A549 (cell line): ENCODE results near the gene GOPC. TPM values are rescaled to one million over a fixed set of nuclear protein-coding genes. Genes with fewer than 3 reads are reported as not detected.

Experiments
- ATAC-seq, 2 experiments: fragments of 200-7000 bp in 1 of 2; fragments of >200 bp in 1 of 2; cut with Nextera tagmentation in 1 of 2; cut with Tn5 transposase in 1 of 2; 3 replicates each; pipeline versions ENCODE4 v1.8.0 to v1.9.1; 2018 to 2020; ENCODE audit warnings: mild to moderate bottlenecking in 1 of 2, moderate library complexity in 1 of 2
- CTCF ChIA-PET: fragments of 300-600 bp; sonication (Branson Sonifier 250); formaldehyde crosslinking; extraction: SDS; loops from one replicate; lab custom pipeline; 2021; ENCODE audit warnings: antibody characterized with exemption, inconsistent platforms; lab: Yijun Ruan, JAX
- POLR2A ChIA-PET: fragments of 350-600 bp; formaldehyde crosslinking; extraction: SDS; loops from one replicate; lab custom pipeline; 2021; ENCODE audit warnings: antibody characterized with exemption, inconsistent platforms; lab: Yijun Ruan, JAX
- DNase-seq, 2 experiments: peaks; one replicate each; pipeline versions ENCODE4 v3.0.0 to v3.0.0-alpha.2; 2011 to 2016; ENCODE audit warnings: low read depth in 1 of 2, low spot score in 1 of 2
- FAIRE-seq: peaks from 2 replicates; lab custom pipeline; 2011; peaks lifted over from hg19 to GRCh38; lab: Jason Lieb, UNC
- H3K27ac ChIP-seq, 2 experiments: fragments of >200 bp; sonication (Bioruptor Twin); formaldehyde crosslinking; 3 replicates each; pipeline ENCODE4 v1.5.1; 2016 to 2017
- H3K4me1 ChIP-seq: fragments of >200 bp; sonication (Bioruptor Twin); formaldehyde crosslinking; 3 replicates; pipeline ENCODE4 v1.6.1; 2016
- H3K4me2 ChIP-seq: fragments of >200 bp; sonication (Bioruptor Twin); formaldehyde crosslinking; 3 replicates; pipeline ENCODE4 v1.6.1; 2016
- H3K4me3 ChIP-seq: fragments of >200 bp; sonication (Bioruptor Twin); formaldehyde crosslinking; 3 replicates; pipeline ENCODE4 v1.5.1; 2016
- H3K9me3 ChIP-seq: fragments of >200 bp; sonication (Bioruptor Twin); formaldehyde crosslinking; 3 replicates; pipeline ENCODE4 v1.6.1; 2016
- ATOH8 ChIP-seq: fragments of 250-450 bp; sonication (Bioruptor Pico); IDR thresholded peaks from 2 replicates; pipeline ENCODE4 v1.5.0; 2020; ENCODE audit warnings: low read depth, mild to moderate bottlenecking, moderate library complexity
- BCL3 ChIP-seq: fragments of >200 bp; sonication (Bioruptor Twin); formaldehyde crosslinking; IDR thresholded peaks from 3 replicates; pipeline ENCODE4 v1.6.1; 2016
- BHLHE40 ChIP-seq: IDR thresholded peaks from 2 replicates; pipeline ENCODE4 v1.6.1; 2012; ENCODE audit warnings: low read depth, low read length, inconsistent platforms
- CBX2 ChIP-seq: fragments of 200-600 bp; sonication (generic); IDR thresholded peaks from 2 replicates; pipeline ENCODE4 v1.6.1; 2016; ENCODE audit warnings: low read depth, mild to moderate bottlenecking, borderline replicate concordance
- CBX8 ChIP-seq: fragments of 200-600 bp; sonication (generic); IDR thresholded peaks from 2 replicates; pipeline ENCODE4 v1.6.1; 2016
- CEBPB ChIP-seq, 2 experiments: fragments of >200 bp in 1 of 2; sonication (Bioruptor Twin) in 1 of 2; formaldehyde crosslinking in 1 of 2; IDR thresholded peaks; 2 replicates each; pipeline ENCODE4 v1.6.1; 2012 to 2016
- CHD4 ChIP-seq: fragments of 200-600 bp; sonication (generic); IDR thresholded peaks from 2 replicates; pipeline ENCODE4 v1.6.1; 2016; ENCODE audit warnings: antibody characterized with exemption, mild to moderate bottlenecking, borderline replicate concordance
- E2F6 ChIP-seq: IDR thresholded peaks from 2 replicates; pipeline ENCODE4 v1.6.1; 2012; ENCODE audit warnings: low read depth, borderline replicate concordance
- EHF ChIP-seq: fragments of 250-450 bp; sonication (Bioruptor Pico); IDR thresholded peaks from 2 replicates; pipeline ENCODE4 v1.5.0; 2020; ENCODE audit warnings: mild to moderate bottlenecking
- EHMT2 ChIP-seq: fragments of 200-600 bp; sonication (generic); IDR thresholded peaks from 2 replicates; pipeline ENCODE4 v1.6.1; 2016; ENCODE audit warnings: antibody characterized with exemption, low read depth, mild to moderate bottlenecking, moderate library complexity
- FOSB ChIP-seq: fragments of 250-450 bp; sonication (Bioruptor Pico); IDR thresholded peaks from 2 replicates; pipeline ENCODE4 v1.5.0; 2020; ENCODE audit warnings: mild to moderate bottlenecking, moderate library complexity
- FOXS1 ChIP-seq: fragments of 250-450 bp; sonication (Bioruptor Pico); IDR thresholded peaks from 2 replicates; pipeline ENCODE4 v1.5.0; 2020; ENCODE audit warnings: mild to moderate bottlenecking, moderate library complexity
- GATA3 ChIP-seq: IDR thresholded peaks from 2 replicates; pipeline ENCODE4 v1.6.1; 2012; ENCODE audit warnings: borderline replicate concordance
- HDAC2 ChIP-seq: fragments of 200-600 bp; sonication (generic); IDR thresholded peaks from 2 replicates; pipeline ENCODE4 v1.6.1; 2016
- HMGXB4 ChIP-seq: fragments of 250-450 bp; sonication (Bioruptor Pico); IDR thresholded peaks from 2 replicates; pipeline ENCODE4 v1.5.0; 2021; ENCODE audit warnings: mild to moderate bottlenecking, moderate library complexity, borderline replicate concordance
- HOXB13 ChIP-seq: fragments of 250-450 bp; sonication (Bioruptor Pico); IDR thresholded peaks from 2 replicates; pipeline ENCODE4 v1.5.0; 2020; ENCODE audit warnings: low read depth, mild to moderate bottlenecking, moderate library complexity
- HOXB5 ChIP-seq: fragments of 250-450 bp; sonication (Bioruptor Pico); IDR thresholded peaks from 2 replicates; pipeline ENCODE4 v1.5.0; 2020; ENCODE audit warnings: mild to moderate bottlenecking, moderate library complexity
- JUN ChIP-seq, 2 experiments: fragments of >200 bp; sonication (Bioruptor Twin); formaldehyde crosslinking; IDR thresholded peaks; 2 replicates in 1 of 2; 3 replicates in 1 of 2; pipeline ENCODE4 v1.6.1; 2016 to 2017
- JUNB ChIP-seq: fragments of >200 bp; sonication (Bioruptor Twin); formaldehyde crosslinking; IDR thresholded peaks from 2 replicates; pipeline ENCODE4 v1.6.1; 2016
- MAFK ChIP-seq: fragments of 450-650 bp; IDR thresholded peaks from 2 replicates; pipeline ENCODE4 v1.6.1; 2014; ENCODE audit not compliant: partially characterized antibody
- MYC ChIP-seq: IDR thresholded peaks from 2 replicates; pipeline ENCODE4 v1.6.1; 2012; ENCODE audit warnings: mild to moderate bottlenecking, inconsistent platforms, low read length, improper control_type of control experiment, borderline replicate concordance
- NFE2L2 ChIP-seq: fragments of 150-350 bp; conservative IDR thresholded peaks from 2 replicates; pipeline ENCODE4 v1.6.1; 2014; ENCODE audit warnings: low read length
- NPAS2 ChIP-seq: fragments of 250-450 bp; sonication (Bioruptor Pico); IDR thresholded peaks from 2 replicates; pipeline ENCODE4 v1.8.0; 2022; ENCODE audit warnings: mild to moderate bottlenecking, moderate library complexity, borderline replicate concordance
- NR3C1 ChIP-seq: fragments of >200 bp; sonication (Bioruptor Twin); formaldehyde crosslinking; IDR thresholded peaks from 3 replicates; pipeline ENCODE4 v1.6.1; 2017
- POLR2A ChIP-seq: IDR thresholded peaks from 2 replicates; pipeline ENCODE4 v1.6.1; 2012; ENCODE audit warnings: mild to moderate bottlenecking, low read length
- POLR2AphosphoS2 ChIP-seq: conservative IDR thresholded peaks from 2 replicates; pipeline ENCODE4 v1.6.1; 2012; ENCODE audit warnings: low read length, improper control_type of control experiment, inconsistent platforms
- RAD21 ChIP-seq, 2 experiments: fragments of >200 bp in 1 of 2; sonication (Bioruptor Twin) in 1 of 2; formaldehyde crosslinking in 1 of 2; IDR thresholded peaks in 1 of 2; conservative IDR thresholded peaks in 1 of 2; 2 replicates in 1 of 2; 3 replicates in 1 of 2; pipeline ENCODE4 v1.6.1; 2012 to 2018; ENCODE audit warnings: inconsistent platforms in 1 of 2
- RCOR1 ChIP-seq: fragments of 150-350 bp; IDR thresholded peaks from 2 replicates; pipeline ENCODE4 v1.6.1; 2014; ENCODE audit warnings: antibody characterized with exemption, low read length, low read depth
- RNF2 ChIP-seq: fragments of 200-600 bp; sonication (generic); IDR thresholded peaks from 2 replicates; pipeline ENCODE4 v1.6.1; 2016; ENCODE audit warnings: low read depth, mild to moderate bottlenecking, antibody characterized with exemption, moderate library complexity, borderline replicate concordance
- SMC3 ChIP-seq: fragments of >200 bp; sonication (Bioruptor Twin); formaldehyde crosslinking; IDR thresholded peaks from 3 replicates; pipeline ENCODE4 v1.6.1; 2018; ENCODE audit warnings: inconsistent platforms
- SREBF2 ChIP-seq: fragments of 450-650 bp; IDR thresholded peaks from 2 replicates; pipeline ENCODE4 v1.6.1; 2014; ENCODE audit warnings: mild to moderate bottlenecking, moderate library complexity
- TP53 ChIP-seq: fragments of 250-450 bp; sonication (Bioruptor Pico); IDR thresholded peaks from 2 replicates; pipeline ENCODE4 v1.5.0; 2021; ENCODE audit warnings: mild to moderate bottlenecking, moderate library complexity
- USF2 ChIP-seq: fragments of 450-650 bp; IDR thresholded peaks from 2 replicates; pipeline ENCODE4 v1.6.1; 2014; ENCODE audit warnings: antibody characterized with exemption
- ZSCAN20 ChIP-seq: fragments of 250-450 bp; sonication (Bioruptor Pico); IDR thresholded peaks from 2 replicates; pipeline ENCODE4 v1.8.0; 2022; ENCODE audit warnings: mild to moderate bottlenecking, moderate library complexity
- WGBS: methylation state at CpG from one replicate; pipeline ENCODE4 v1.1.6; 2017; ENCODE audit errors: missing lambda C conversion rate; 5-methylcytosine and 5-hydroxymethylcytosine counted together
- polyA plus RNA-seq, 4 experiments: library from polyadenylated mRNA; depleted of rRNA in 3 of 4; stranded (reverse); fragments of >200 nt; fragmentation: RNase III in 1 of 4; extraction: RNeasy Plus Mini Kit Qiagen cat#74134 plus additional on column Dnase treatment in 1 of 4; gene quantifications; 2 replicates in 3 of 4; 3 replicates in 1 of 4; pipeline ENCODE4 v1.2.3, GENCODE V29; 2011 to 2017

Gene GOPC
- polyA plus RNA-seq, 2 of the 4 experiments (the other 2 are of a cell fraction) = 33.0 to 38.9 TPM

- no peak for TF ChIP-seq TP53 (CRISPR knock-in tag)
- TF ChIP-seq CBX2 = no peak
- no peak for TF ChIP-seq ATOH8 (CRISPR knock-in tag)
- TF ChIP-seq RAD21 (conservative IDR thresholded peaks at IDR 0.05 in 1 of 2, IDR thresholded peaks at IDR 0.05 in 1 of 2) = no peak
- no peak for TF ChIP-seq CEBPB (IDR thresholded peaks at IDR 0.05)
- TF ChIP-seq SREBF2 = no peak
- TF ChIP-seq ZSCAN20 (CRISPR knock-in tag) = no peak
- TF ChIP-seq JUNB = no peak
- TF ChIP-seq SMC3 = no peak
- no peak for TF ChIP-seq JUN (IDR thresholded peaks at IDR 0.05)
- TF ChIP-seq E2F6 = no peak
- no peak for TF ChIP-seq MAFK
Measured at GRCh38 chr6:117555262-117555849, 47.0 kb downstream of the GOPC start (continued).

GRCh38 chr6:117553142-117553541 lies 49.2 kb downstream of the GOPC start:
- Histone ChIP-seq H3K4me1 (peaks cover 54% of the 10 kb centered on the region), H3K9me3 (no peaks in the 10 kb centered on the region), H3K4me2 (no peak overlapping the region), H3K27ac (peak overlapping the region; percentile 37 to 88; a peak in 4 of 6 replicates), H3K4me3 (no peak overlapping the region)
- no peak for ATAC-seq
- ChIA-PET POLR2A (no interaction called here), CTCF (no interaction called here)
- no peak for DNase-seq
- no peak for TF ChIP-seq BCL3
- no peak for TF ChIP-seq FOXS1 (CRISPR knock-in tag)
- no peak for TF ChIP-seq JUNB
- TF ChIP-seq BHLHE40 = no peak
- TF ChIP-seq CHD4 = no peak
- TF ChIP-seq USF2 = no peak
- no peak for FAIRE-seq
- 85% methylated on average over 3 of the region's 3 CpGs for WGBS

GRCh38 chr6:117552618-117553017 lies 49.7 kb downstream of the GOPC start:
- no peak for FAIRE-seq
- 91% methylated on average over 2 of the region's 2 CpGs for WGBS
- ATAC-seq = no peak
- POLR2A ChIA-PET = no interaction called here
- no peak for TF ChIP-seq FOSB (CRISPR knock-in tag)
- no peak for TF ChIP-seq MYC
- TF ChIP-seq GATA3 = no peak
- TF ChIP-seq CBX2 = no peak
- no peak for TF ChIP-seq HDAC2
- no peak for TF ChIP-seq HOXB5
- TF ChIP-seq EHMT2 = no peak
- TF ChIP-seq RCOR1 = no peak
- TF ChIP-seq POLR2A = no peak
- TF ChIP-seq ZSCAN20 (CRISPR knock-in tag) = no peak
- no peak for TF ChIP-seq POLR2AphosphoS2
- TF ChIP-seq HOXB13 (CRISPR knock-in tag) = no peak
- TF ChIP-seq NR3C1 = no peak
- TF ChIP-seq NPAS2 (CRISPR knock-in tag) = no peak
- TF ChIP-seq NFE2L2 = no peak
- TF ChIP-seq CBX8 = no peak
- TF ChIP-seq EHF (CRISPR knock-in tag) = no peak
- TF ChIP-seq HMGXB4 (CRISPR knock-in tag) = no peak
- no peak for TF ChIP-seq RNF2
- no peak for TF ChIP-seq JUN (IDR thresholded peaks at IDR 0.05)
- Histone ChIP-seq H3K4me2 (no peak overlapping the region), H3K27ac (peak overlapping the region; percentile 37 to 88; a peak in 5 of 6 replicates), H3K4me3 (no peak overlapping the region), H3K9me3 (no peaks in the 10 kb centered on the region), H3K4me1 (peaks cover 59% of the 10 kb centered on the region)
- CTCF ChIA-PET = interaction anchor here (0.6 to 1.0 kb wide), 2 partner anchors 50 to 103 kb away, joined by 3 to 7 read pairs; partner anchors contain the start of gene GOPC
- DNase-seq = no peak
